H9 (cell line): ENCODE results near the gene EFEMP1. TPM values are rescaled to one million over a fixed set of nuclear protein-coding genes. Genes with fewer than 3 reads are reported as not detected.

ENCODE experiments used
- DNase-seq: peaks from one replicate; pipeline ENCODE4 v3.0.0-alpha.2; 2017
- H2AFZ ChIP-seq: one replicate; pipeline ENCODE4 v1.6.1; 2013; ENCODE audit warnings: mild to moderate bottlenecking, low read length, control low read depth, moderate library complexity
- H2AK5ac ChIP-seq: 2 replicates; pipeline ENCODE4 v1.6.1; 2013; ENCODE audit warnings: low read length, control low read depth, mixed read lengths; ENCODE audit not compliant: insufficient read length
- H2BK120ac ChIP-seq: one replicate; pipeline ENCODE4 v1.6.1; 2013; ENCODE audit warnings: low read depth, mild to moderate bottlenecking, low read length, control low read depth, inconsistent platforms; ENCODE audit not compliant: poor library complexity, severe bottlenecking
- H2BK12ac ChIP-seq: 2 replicates; pipeline ENCODE4 v1.6.1; 2013; ENCODE audit warnings: low read length, control low read depth, mixed read lengths, low read depth; ENCODE audit not compliant: insufficient read length
- H2BK15ac ChIP-seq: 2 replicates; pipeline ENCODE4 v1.6.1; 2013; ENCODE audit warnings: low read depth, low read length, control low read depth
- H2BK20ac ChIP-seq: one replicate; pipeline ENCODE4 v1.6.1; 2013; ENCODE audit warnings: low read depth, mild to moderate bottlenecking, low read length, control low read depth, inconsistent platforms; ENCODE audit not compliant: poor library complexity, severe bottlenecking
- H2BK5ac ChIP-seq: 2 replicates; pipeline ENCODE4 v1.6.1; 2013; ENCODE audit warnings: low read length, control low read depth, mixed read lengths; ENCODE audit not compliant: insufficient read length
- H3K14ac ChIP-seq: 2 replicates; pipeline ENCODE4 v1.6.1; 2013; ENCODE audit warnings: low read length, control low read depth; ENCODE audit not compliant: insufficient read depth
- H3K18ac ChIP-seq: 2 replicates; pipeline ENCODE4 v1.6.1; 2013; ENCODE audit warnings: low read depth, mild to moderate bottlenecking, mixed read lengths, low read length, control low read depth; ENCODE audit not compliant: insufficient read length
- H3K23ac ChIP-seq: 2 replicates; pipeline ENCODE4 v1.6.1; 2013; ENCODE audit warnings: low read length, control low read depth, mixed read lengths, low read depth; ENCODE audit not compliant: insufficient read length
- H3K23me2 ChIP-seq: 2 replicates; pipeline ENCODE4 v1.6.1; 2013; ENCODE audit warnings: low read depth, mild to moderate bottlenecking, mixed read lengths, low read length, control low read depth; ENCODE audit not compliant: insufficient read length, poor library complexity, severe bottlenecking
- H3K27ac ChIP-seq: 2 replicates; pipeline ENCODE4 v1.5.1; 2013; ENCODE audit warnings: low read length, control low read depth, mixed read lengths, low read depth; ENCODE audit not compliant: insufficient read length
- H3K27me3 ChIP-seq: 2 replicates; pipeline ENCODE4 v1.6.1; 2013; ENCODE audit warnings: low read length, control low read depth, inconsistent platforms; ENCODE audit not compliant: insufficient read depth
- H3K4ac ChIP-seq: 2 replicates; pipeline ENCODE4 v1.6.1; 2013; ENCODE audit warnings: low read depth, mild to moderate bottlenecking, control low read depth, inconsistent platforms, low read length, moderate library complexity
- H3K4me1 ChIP-seq: 2 replicates; pipeline ENCODE4 v1.6.1; 2013; ENCODE audit warnings: low read length, control low read depth, inconsistent platforms; ENCODE audit not compliant: insufficient read depth
- H3K4me2 ChIP-seq: 2 replicates; pipeline ENCODE4 v1.6.1; 2013; ENCODE audit warnings: low read length, control low read depth, mixed read lengths; ENCODE audit not compliant: insufficient read length, insufficient read depth
- H3K56ac ChIP-seq: 2 replicates; pipeline ENCODE4 v1.6.1; 2013; ENCODE audit warnings: low read depth, mild to moderate bottlenecking, mixed read lengths, low read length, control low read depth; ENCODE audit not compliant: insufficient read length
- H3K79me1 ChIP-seq: 2 replicates; pipeline ENCODE4 v1.6.1; 2013; ENCODE audit warnings: low read depth, mild to moderate bottlenecking, moderate library complexity, low read length, control low read depth, inconsistent platforms; ENCODE audit not compliant: insufficient read depth, poor library complexity, severe bottlenecking
- H3K79me2 ChIP-seq: 2 replicates; pipeline ENCODE4 v1.6.1; 2013; ENCODE audit warnings: low read length, control low read depth, inconsistent platforms; ENCODE audit not compliant: insufficient read depth
- H3K9ac ChIP-seq: 2 replicates; pipeline ENCODE4 v1.6.1; 2013; ENCODE audit warnings: low read length, control low read depth, mixed read lengths; ENCODE audit not compliant: insufficient read length; ENCODE audit errors: extremely low read depth
- H3K9me3 ChIP-seq: one replicate; pipeline ENCODE4 v1.6.1; 2013; ENCODE audit warnings: low read depth, low read length, inconsistent platforms; ENCODE audit not compliant: control insufficient read depth
- H3T11ph ChIP-seq: one replicate; pipeline ENCODE4 v1.6.1; 2013; ENCODE audit warnings: mild to moderate bottlenecking, low read length, control low read depth, inconsistent platforms
- H4K20me1 ChIP-seq: one replicate; pipeline ENCODE4 v1.6.1; 2013; ENCODE audit not compliant: control insufficient read depth, insufficient read length, insufficient read depth
- H4K5ac ChIP-seq: 2 replicates; pipeline ENCODE4 v1.6.1; 2013; ENCODE audit warnings: low read depth, mild to moderate bottlenecking, mixed read lengths, low read length, control low read depth; ENCODE audit not compliant: insufficient read length
- H4K8ac ChIP-seq: replicated peaks from 2 replicates; pipeline ENCODE4 v1.6.1; 2013; ENCODE audit warnings: low read length, control low read depth, mixed read lengths, low read depth; ENCODE audit not compliant: insufficient read length
- H4K91ac ChIP-seq: 2 replicates; pipeline ENCODE4 v1.6.1; 2013; ENCODE audit warnings: low read depth, mild to moderate bottlenecking, moderate library complexity, mixed read lengths, low read length, control low read depth; ENCODE audit not compliant: insufficient read length
- H3K27ac Mint-ChIP-seq, 3 experiments: 2 replicates in 2 of 3; 3 replicates in 1 of 3; pipeline ENCODE4 v1.8.0; 2020 to 2021; ENCODE audit warnings: mixed read lengths in 3 of 3, mild to moderate bottlenecking in 1 of 3, moderate library complexity in 1 of 3
- H3K27me3 Mint-ChIP-seq: 2 replicates; pipeline ENCODE4 v1.8.0; 2021; ENCODE audit warnings: low read depth, mild to moderate bottlenecking, moderate library complexity, mixed read lengths
- H3K36me3 Mint-ChIP-seq, 3 experiments: 2 replicates in 2 of 3; 3 replicates in 1 of 3; pipeline ENCODE4 v1.8.0; 2020 to 2021; ENCODE audit warnings: low read depth in 3 of 3, mixed read lengths in 3 of 3; ENCODE audit not compliant: insufficient read depth in 1 of 3
- H3K4me1 Mint-ChIP-seq, 2 experiments: 2 replicates each; pipeline ENCODE4 v1.8.0; 2020; ENCODE audit warnings: mixed read lengths in 2 of 2
- H3K4me3 Mint-ChIP-seq, 2 experiments: 2 replicates in 1 of 2; 3 replicates in 1 of 2; pipeline ENCODE4 v1.8.0; 2020 to 2021; ENCODE audit warnings: mild to moderate bottlenecking in 2 of 2, mixed read lengths in 2 of 2, moderate library complexity in 1 of 2
- H3K9me3 Mint-ChIP-seq, 2 experiments: 2 replicates in 1 of 2; 3 replicates in 1 of 2; pipeline ENCODE4 v1.8.0; 2020; ENCODE audit warnings: mild to moderate bottlenecking in 2 of 2, mixed read lengths in 2 of 2, moderate library complexity in 1 of 2
- CTCF ChIP-seq: fragments of 200-600 bp; sonication (generic); conservative IDR thresholded peaks from 3 replicates; pipeline ENCODE4 v1.8.0; 2021; ENCODE audit warnings: antibody characterized with exemption, mild to moderate bottlenecking
- WGBS: extraction: QIAGEN DNeasy Blood & Tissue Kit; methylation state at CpG from one replicate; pipeline ENCODE4 v1.1.7; 2013; ENCODE audit warnings: missing lambda C conversion rate, low lambda C conversion rate, mixed read lengths; ENCODE audit not compliant: insufficient read length; ENCODE audit errors: extremely low coverage; 5-methylcytosine and 5-hydroxymethylcytosine counted together
- total RNA-seq: library from RNA; stranded (reverse); gene quantifications from 2 replicates; pipeline ENCODE4 v1.2.1, GENCODE V29; 2021

EFEMP1 gene
- total RNA-seq, 1 experiment from 2014 or later, result 3.5 TPM

DNA sequence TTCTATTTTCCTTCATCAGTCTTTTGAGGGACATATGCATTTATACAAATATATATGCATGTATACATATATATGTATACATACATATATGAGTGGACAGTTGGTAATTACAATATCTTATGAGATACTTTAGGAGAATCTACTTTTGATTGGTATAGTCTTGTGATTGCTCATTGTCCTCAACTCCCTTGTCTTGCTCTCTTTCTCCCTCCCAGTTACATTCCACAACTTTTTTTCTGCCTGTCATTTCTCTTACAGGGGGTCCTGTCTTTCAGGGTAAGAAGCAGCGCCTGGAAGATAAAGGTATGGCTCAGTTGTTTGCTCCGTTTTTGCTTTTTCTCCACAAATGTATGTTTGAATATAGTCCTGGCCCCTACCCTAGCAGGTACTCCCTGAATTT lies 19.9 kb downstream of the EFEMP1 start:
- Mint-ChIP-seq H3K27me3 (no peaks in the 10 kb centered on the region), H3K4me3 (no peak overlapping the region), H3K9me3 (no peaks in the 10 kb centered on the region; a peak in 1 of 5 replicates), H3K4me1 (peaks cover 3 to 6% of the 10 kb centered on the region in 2 experiments; a peak in 3 of 4 replicates), H3K27ac (no peak overlapping the region), H3K36me3 (no peaks in the 10 kb centered on the region; a peak in 1 of 7 replicates)
- Histone ChIP-seq H3T11ph (no peak overlapping the region), H3K9me3 (no peaks in the 10 kb centered on the region), H3K4me1 (no peaks in the 10 kb centered on the region), H3K4me2 (no peak overlapping the region), H4K8ac (no peak overlapping the region), H2BK20ac (no peak overlapping the region), H3K27ac (no peak overlapping the region), H2BK15ac (no peak overlapping the region), H2BK120ac (no peak overlapping the region), H2BK5ac (no peak overlapping the region), H3K18ac (no peak overlapping the region), H2BK12ac (no peak overlapping the region), H3K56ac (no peak overlapping the region), H4K5ac (no peak overlapping the region), H2AK5ac (no peak overlapping the region), H3K9ac (no peak overlapping the region), H4K91ac (no peak overlapping the region), H3K23ac (no peak overlapping the region), H4K20me1 (no peaks in the 10 kb centered on the region), H3K79me1 (no peaks in the 10 kb centered on the region), H3K27me3 (no peaks in the 10 kb centered on the region), H3K14ac (no peak overlapping the region), H3K4ac (no peak overlapping the region), H2AFZ (no peak overlapping the region), H3K79me2 (no peaks in the 10 kb centered on the region), H3K23me2 (no peaks in the 10 kb centered on the region)
- no peak for TF ChIP-seq CTCF
- WGBS, result no CpG with 5 or more reads among the region's 2 CpGs
- DNase-seq, result no peak
